GM19035 (cell line): ENCODE results near the gene SEL1L.
A peak's percentile ranks its signal among the peaks of the same experiment; 100 is the strongest.
"Not testable (repeated sequence)": the region's sequence is repeated elsewhere in the genome, so short reads cannot be mapped to it uniquely, and the experiment has no call there.

Experiments used
- ATAC-seq: cut with Tn5 transposase; IDR thresholded peaks from one replicate; pipeline ENCODE4 v1.9.1; 2021; ENCODE audit not compliant: unreplicated experiment

SEL1L gene

GRCh38 chr14:81450100-81450531 is 83.5 kb downstream of the SEL1L start:
- ATAC-seq: no peak

- no peak for ATAC-seq
These were observed 84.1 kb downstream of the SEL1L start for GRCh38 chr14:81449576-81449975.

GRCh38 chr14:81449114-81449513 is 84.5 kb downstream of the SEL1L start:
- no peak for ATAC-seq

GRCh38 chr14:81447021-81447764 is 86.5 kb downstream of the SEL1L start:
- ATAC-seq: no peak

GRCh38 chr14:81446279-81447007 is 87.2 kb downstream of the SEL1L start:
- ATAC-seq: no peak

GRCh38 chr14:81441626-81442134 is 92.0 kb downstream of the SEL1L start:
- no peak for ATAC-seq

- no peak for ATAC-seq
These were observed 93.6 kb downstream of the SEL1L start for GRCh38 chr14:81440041-81440440.

- ATAC-seq: no peak
These were observed 96.4 kb downstream of the SEL1L start for GRCh38 chr14:81437244-81437643.

GRCh38 chr14:81436296-81437138 is 97.1 kb downstream of the SEL1L start:
- ATAC-seq: peak; percentile 88

GRCh38 chr14:81435391-81436295 is 98.0 kb downstream of the SEL1L start:
- peak; percentile 30 for ATAC-seq

GRCh38 chr14:81435048-81435390 is 98.6 kb downstream of the SEL1L start:
- ATAC-seq: no peak

GRCh38 chr14:81434230-81434629 is 99.4 kb downstream of the SEL1L start:
- ATAC-seq: no peak

GRCh38 chr14:81433378-81433777 is 100.3 kb downstream of the SEL1L start:
- no peak for ATAC-seq

- ATAC-seq: no peak
These were observed 101.4 kb downstream of the SEL1L start for GRCh38 chr14:81432219-81432661.

GRCh38 chr14:81430235-81430634 is 103.4 kb downstream of the SEL1L start:
- no peak for ATAC-seq

GRCh38 chr14:81429749-81430148 is 103.9 kb downstream of the SEL1L start:
- not testable (repeated sequence) for ATAC-seq

GRCh38 chr14:81429028-81429427 is 104.6 kb downstream of the SEL1L start:
- ATAC-seq: no peak

- no peak for ATAC-seq
These were observed 106.2 kb downstream of the SEL1L start for GRCh38 chr14:81427348-81428058.

- ATAC-seq: no peak
These were observed 110.1 kb downstream of the SEL1L start for GRCh38 chr14:81423504-81423903.
